GM21619 (cell line): ENCODE data around the gene TMEM270.
"Not testable (repeated sequence)": the region's sequence is repeated elsewhere in the genome, so short reads cannot be mapped to it uniquely, and the experiment has no call there.

Experiments used
- ATAC-seq: cut with Tn5 transposase; IDR thresholded peaks from one replicate; pipeline ENCODE4 v1.9.1; 2021; ENCODE audit not compliant: unreplicated experiment

TMEM270 gene

GRCh38 chr7:73852500-73852899 lies 8.5 kb upstream of the TMEM270 start:
- no peak for ATAC-seq

GRCh38 chr7:73856941-73857340 lies 4.0 kb upstream of the TMEM270 start:
- ATAC-seq: no peak

GRCh38 chr7:73858807-73859206 lies 2.2 kb upstream of the TMEM270 start:
- ATAC-seq: no peak

GRCh38 chr7:73861305-73861704 lies 346 bp downstream of the TMEM270 start:
- ATAC-seq: no peak

GRCh38 chr7:73864981-73865711 lies 4.2 kb downstream of the TMEM270 start:
- ATAC-seq: no peak

- ATAC-seq: no peak
Measured at GRCh38 chr7:73865738-73866445, 4.9 kb downstream of the TMEM270 start.

- no peak for ATAC-seq
Measured at GRCh38 chr7:73866446-73866767, 5.4 kb downstream of the TMEM270 start.

- ATAC-seq: no peak
Measured at GRCh38 chr7:73869011-73869798, 8.2 kb downstream of the TMEM270 start.

GRCh38 chr7:73870041-73870492 lies 9.1 kb downstream of the TMEM270 start:
- ATAC-seq: no peak

GRCh38 chr7:73871163-73872011 lies 10.4 kb downstream of the TMEM270 start:
- ATAC-seq: no peak

- no peak for ATAC-seq
Measured at GRCh38 chr7:73872056-73872908, 11.3 kb downstream of the TMEM270 start.

GRCh38 chr7:73876361-73876760 lies 15.4 kb downstream of the TMEM270 start:
- ATAC-seq: no peak

GRCh38 chr7:73876973-73877372 lies 16.0 kb downstream of the TMEM270 start:
- no peak for ATAC-seq

GRCh38 chr7:73879977-73880681 lies 19.2 kb downstream of the TMEM270 start:
- ATAC-seq: no peak

GRCh38 chr7:73880755-73881328 lies 19.9 kb downstream of the TMEM270 start:
- ATAC-seq: no peak

GRCh38 chr7:73881352-73882046 lies 20.5 kb downstream of the TMEM270 start:
- ATAC-seq: no peak

- no peak for ATAC-seq
Measured at GRCh38 chr7:73882047-73882402, 21.1 kb downstream of the TMEM270 start.

- ATAC-seq: not testable (repeated sequence)
Measured at GRCh38 chr7:73884867-73885422, 24.0 kb downstream of the TMEM270 start.
